ENCODE results near the gene CCNK.
A peak's percentile ranks its signal among the peaks of the same experiment; 100 is the strongest.

CCNK gene

GRCh38 chr14:99552572-99553216, 71.5 kb downstream of the CCNK start:
- H3K36me3 ChIP-seq, result no peaks in the 10 kb centered on the region; the same call in 1 of the 2 replicates
- TF ChIP-seq Cebpa-rat (IDR thresholded peaks at IDR 0.05), result no peak
- H3K4me3 ChIP-seq, result no peak overlapping the region
- peak overlapping the region; percentile 73; the same call in 1 of the 2 replicates for H3K4me2 ChIP-seq
- no peaks in the 10 kb centered on the region for H3K9me3 ChIP-seq
- no peak overlapping the region for H3K27ac ChIP-seq
- H3K4me1 ChIP-seq, result peaks cover 59% of the 10 kb centered on the region
- no peak overlapping the region for H3K9ac ChIP-seq
- no peaks in the 10 kb centered on the region for H3K27me3 ChIP-seq
- peaks cover 99% of the 10 kb centered on the region for H4K20me1 ChIP-seq

GRCh38 chr14:99554184-99554583, 73.0 kb downstream of the CCNK start:
- TF ChIP-seq Cebpa-rat (IDR thresholded peaks at IDR 0.05), result no peak
- no peak overlapping the region for H3K9ac ChIP-seq
- H3K4me2 ChIP-seq, result no peak overlapping the region
- no peaks in the 10 kb centered on the region for H3K9me3 ChIP-seq
- no peak overlapping the region; the same call in 1 of the 2 replicates for H3K27ac ChIP-seq
- H4K20me1 ChIP-seq, result peaks cover 99% of the 10 kb centered on the region
- no peak overlapping the region for H3K4me3 ChIP-seq
- peaks cover 5% of the 10 kb centered on the region; the same call in 1 of the 2 replicates for H3K36me3 ChIP-seq
- H3K4me1 ChIP-seq, result peaks cover 48% of the 10 kb centered on the region
- H3K27me3 ChIP-seq, result no peaks in the 10 kb centered on the region

GRCh38 chr14:99554757-99555531, 73.7 kb downstream of the CCNK start:
- Histone ChIP-seq H3K9ac (no peak overlapping the region), H3K27ac (no peak overlapping the region), H4K20me1 (peaks cover 99% of the 10 kb centered on the region), H3K36me3 (peaks cover 5% of the 10 kb centered on the region; the same call in 1 of the 2 replicates), H3K4me1 (peaks cover 48% of the 10 kb centered on the region), H3K4me3 (no peak overlapping the region), H3K4me2 (no peak overlapping the region), H3K27me3 (no peaks in the 10 kb centered on the region), H3K9me3 (no peaks in the 10 kb centered on the region)
- TF ChIP-seq Cebpa-rat (IDR thresholded peaks at IDR 0.05), result no peak

GRCh38 chr14:99556134-99556791, 75.1 kb downstream of the CCNK start:
- Histone ChIP-seq H4K20me1 (peaks cover 99% of the 10 kb centered on the region), H3K4me2 (no peak overlapping the region)

GRCh38 chr14:99559286-99559990, 78.2 kb downstream of the CCNK start:
- Histone ChIP-seq H4K20me1 (peaks cover 100% of the 10 kb centered on the region), H3K27ac (no peak overlapping the region), H3K27me3 (no peaks in the 10 kb centered on the region)

More at GRCh38 chr14:99556134-99556791, 75.1 kb downstream of the CCNK start:
- no peak overlapping the region for H3K27ac ChIP-seq
- H3K4me3 ChIP-seq, result no peak overlapping the region
- H3K36me3 ChIP-seq, result peaks cover 5% of the 10 kb centered on the region; the same call in 1 of the 2 replicates
- TF ChIP-seq Cebpa-rat (IDR thresholded peaks at IDR 0.05), result no peak
- H3K9me3 ChIP-seq, result no peaks in the 10 kb centered on the region
- H3K9ac ChIP-seq, result no peak overlapping the region
- H3K27me3 ChIP-seq, result no peaks in the 10 kb centered on the region
- peaks cover 48% of the 10 kb centered on the region for H3K4me1 ChIP-seq

GRCh38 chr14:99560403-99560802, 79.2 kb downstream of the CCNK start:
- no peak overlapping the region for H3K27ac ChIP-seq
- H3K9me3 ChIP-seq, result no peaks in the 10 kb centered on the region
- no peaks in the 10 kb centered on the region for H3K27me3 ChIP-seq
- TF ChIP-seq Cebpa-rat (IDR thresholded peaks at IDR 0.05), result no peak
- peaks cover 100% of the 10 kb centered on the region for H4K20me1 ChIP-seq
- peak overlapping the region; percentile 88 for H3K4me2 ChIP-seq
- no peak overlapping the region for H3K4me3 ChIP-seq
- peaks cover 66% of the 10 kb centered on the region for H3K4me1 ChIP-seq
- H3K36me3 ChIP-seq, result peaks cover 5% of the 10 kb centered on the region; the same call in 1 of the 2 replicates
- peak overlapping the region; percentile 8; the same call in 1 of the 2 replicates for H3K9ac ChIP-seq

More at GRCh38 chr14:99559286-99559990, 78.2 kb downstream of the CCNK start:
- TF ChIP-seq Cebpa-rat (IDR thresholded peaks at IDR 0.05), result no peak
- Histone ChIP-seq H3K9ac (no peak overlapping the region), H3K9me3 (no peaks in the 10 kb centered on the region), H3K4me2 (peak overlapping the region; percentile 88), H3K36me3 (peaks cover 5% of the 10 kb centered on the region; the same call in 1 of the 2 replicates), H3K4me3 (no peak overlapping the region), H3K4me1 (peaks cover 60% of the 10 kb centered on the region)

- no peak overlapping the region for H3K27ac ChIP-seq
- H4K20me1 ChIP-seq, result peaks cover 100% of the 10 kb centered on the region
- peaks cover 5% of the 10 kb centered on the region; the same call in 1 of the 2 replicates for H3K36me3 ChIP-seq
- peaks cover 73% of the 10 kb centered on the region for H3K4me1 ChIP-seq
- H3K9ac ChIP-seq, result peak overlapping the region; percentile 8; the same call in 1 of the 2 replicates
- no peaks in the 10 kb centered on the region for H3K9me3 ChIP-seq
- no peaks in the 10 kb centered on the region for H3K27me3 ChIP-seq
- peak overlapping the region; percentile 88 for H3K4me2 ChIP-seq
- no peak overlapping the region; the same call in 1 of the 2 replicates for H3K4me3 ChIP-seq
- TF ChIP-seq Cebpa-rat (IDR thresholded peaks at IDR 0.05), result no peak
These were observed 79.9 kb downstream of the CCNK start for GRCh38 chr14:99560922-99561683.

- Histone ChIP-seq H3K4me1 (peaks cover 81% of the 10 kb centered on the region), H3K36me3 (peaks cover 5% of the 10 kb centered on the region; the same call in 1 of the 2 replicates), H3K9me3 (no peaks in the 10 kb centered on the region), H3K27ac (no peak overlapping the region), H3K4me2 (peak overlapping the region; percentile 88), H4K20me1 (peaks cover 100% of the 10 kb centered on the region), H3K9ac (no peak overlapping the region), H3K4me3 (no peak overlapping the region), H3K27me3 (no peaks in the 10 kb centered on the region)
- TF ChIP-seq Cebpa-rat (IDR thresholded peaks at IDR 0.05), result no peak
These were observed 80.7 kb downstream of the CCNK start for GRCh38 chr14:99561864-99562263.

All from BLaER1 (cell line).